Measurements from ENCODE around the gene WNT11.
A peak's percentile ranks its signal among the peaks of the same experiment; 100 is the strongest.

WNT11 gene

GRCh38 chr11:76153571-76153923 lies 52.8 kb downstream of the WNT11 start:
- no peak for DNase-seq (ENCODE audit: low read depth, low spot score)
- WGBS (ENCODE audit: insufficient coverage, insufficient read length) = no CpG with 5 or more reads among the region's 6 CpGs
- Histone ChIP-seq H3K36me3 (ENCODE audit: control insufficient read depth, insufficient read depth, low read length) (no peaks in the 10 kb centered on the region), H3K4me3 (ENCODE audit: low read length) (no peak overlapping the region), H3K4me1 (ENCODE audit: control insufficient read depth, insufficient read depth, low read length) (peaks cover 3% of the 10 kb centered on the region; the same call in 1 of the 2 replicates), H3K27ac (ENCODE audit: low read length) (no peak overlapping the region), H3K27me3 (ENCODE audit: control insufficient read depth, insufficient read depth, low read length) (no peaks in the 10 kb centered on the region), H3K9me3 (ENCODE audit: control insufficient read depth, insufficient read depth, low read length) (no peaks in the 10 kb centered on the region)

DNA sequence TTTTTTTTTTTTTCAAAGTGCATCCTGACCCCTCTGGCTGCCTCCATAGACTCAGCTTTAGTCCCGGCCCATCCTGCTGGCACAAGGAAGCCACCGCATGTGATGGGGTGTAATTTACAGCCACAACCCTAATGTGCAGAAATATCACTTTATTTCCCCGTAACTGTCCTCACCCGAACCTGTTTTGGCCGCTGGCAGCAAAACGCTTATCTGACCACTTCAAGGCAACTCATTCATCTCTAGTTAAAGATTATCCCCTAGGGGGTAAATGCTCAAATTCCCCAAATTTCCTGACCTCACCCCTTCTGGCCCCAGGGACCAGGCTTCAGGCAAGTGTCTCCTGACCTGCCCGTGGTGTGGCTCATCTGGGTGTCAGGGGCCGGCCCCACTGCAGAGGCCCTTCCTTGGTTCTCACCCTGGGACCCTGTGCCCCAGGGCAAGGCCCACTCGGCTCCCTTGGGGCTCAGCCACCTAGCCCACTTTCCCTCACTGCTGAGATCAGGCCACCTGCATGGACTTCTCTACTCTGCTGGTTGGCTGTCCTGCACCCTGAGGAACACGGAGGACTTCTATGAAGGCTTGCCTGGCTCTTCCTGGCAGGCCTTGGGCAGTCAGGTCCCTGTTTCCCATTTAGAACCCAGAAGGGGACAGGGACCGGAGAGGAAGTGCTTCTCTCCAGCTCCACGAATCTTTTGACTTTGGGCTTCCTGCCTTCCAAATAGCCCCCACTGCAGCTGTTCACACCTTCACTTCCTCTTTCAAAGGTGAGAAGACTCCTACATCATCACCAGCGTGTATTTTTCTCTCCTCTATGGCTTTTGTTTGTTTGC lies 53.3 kb downstream of the WNT11 start:
- H3K36me3 ChIP-seq (ENCODE audit: control insufficient read depth, insufficient read depth, low read length) = no peaks in the 10 kb centered on the region
- peaks cover 3% of the 10 kb centered on the region; the same call in 1 of the 2 replicates for H3K4me1 ChIP-seq (ENCODE audit: control insufficient read depth, insufficient read depth, low read length)
- no CpG with 5 or more reads among the region's 13 CpGs for WGBS (ENCODE audit: insufficient coverage, insufficient read length)
- H3K27ac ChIP-seq (ENCODE audit: low read length) = no peak overlapping the region
- no peaks in the 10 kb centered on the region for H3K27me3 ChIP-seq (ENCODE audit: control insufficient read depth, insufficient read depth, low read length)
- no peak overlapping the region for H3K4me3 ChIP-seq (ENCODE audit: low read length)
- no peak for DNase-seq (ENCODE audit: low read depth, low spot score)
- H3K9me3 ChIP-seq (ENCODE audit: control insufficient read depth, insufficient read depth, low read length) = no peaks in the 10 kb centered on the region

DNA sequence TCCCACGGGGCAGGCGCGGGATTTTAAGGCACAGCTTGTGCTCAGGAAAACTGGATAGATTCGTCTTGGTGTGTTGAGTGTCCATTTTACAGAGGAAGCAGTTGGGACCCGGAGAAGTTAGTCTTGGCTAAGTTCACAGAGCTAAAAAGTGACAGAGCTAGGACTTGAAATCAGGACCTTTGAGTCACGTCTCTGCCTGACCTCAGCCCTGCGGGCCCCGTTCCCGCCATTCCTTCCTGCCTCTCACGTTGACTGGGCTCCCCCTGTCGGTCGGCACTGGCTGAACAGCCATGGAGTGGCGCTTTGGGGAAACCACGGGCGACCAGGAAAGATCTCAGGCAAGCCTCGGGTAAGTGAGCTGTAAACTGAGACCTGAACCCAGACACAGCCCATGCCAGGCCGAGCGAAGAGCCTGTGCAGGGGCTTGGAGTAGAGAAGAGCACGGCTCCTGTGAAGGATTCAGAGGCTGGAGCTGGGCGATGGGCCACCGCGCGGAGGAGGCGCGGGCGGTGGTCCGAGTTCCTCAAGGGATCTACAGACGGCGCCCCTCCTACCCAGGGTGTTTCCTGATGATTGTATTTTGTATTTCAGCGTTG lies 54.1 kb downstream of the WNT11 start:
- Histone ChIP-seq H3K4me1 (ENCODE audit: control insufficient read depth, insufficient read depth, low read length) (peaks cover 3% of the 10 kb centered on the region; the same call in 1 of the 2 replicates), H3K9me3 (ENCODE audit: control insufficient read depth, insufficient read depth, low read length) (no peaks in the 10 kb centered on the region), H3K27ac (ENCODE audit: low read length) (no peak overlapping the region), H3K36me3 (ENCODE audit: control insufficient read depth, insufficient read depth, low read length) (no peaks in the 10 kb centered on the region), H3K27me3 (ENCODE audit: control insufficient read depth, insufficient read depth, low read length) (no peaks in the 10 kb centered on the region), H3K4me3 (ENCODE audit: low read length) (peak overlapping the region; percentile 35; the same call in 1 of the 2 replicates)
- no CpG with 5 or more reads among the region's 30 CpGs for WGBS (ENCODE audit: insufficient coverage, insufficient read length)
- DNase-seq (ENCODE audit: low read depth, low spot score) = peak; percentile 82

- Histone ChIP-seq H3K27ac (ENCODE audit: low read length) (no peak overlapping the region), H3K36me3 (ENCODE audit: control insufficient read depth, insufficient read depth, low read length) (no peaks in the 10 kb centered on the region), H3K9me3 (ENCODE audit: control insufficient read depth, insufficient read depth, low read length) (no peaks in the 10 kb centered on the region), H3K27me3 (ENCODE audit: control insufficient read depth, insufficient read depth, low read length) (no peaks in the 10 kb centered on the region), H3K4me3 (ENCODE audit: low read length) (no peak overlapping the region), H3K4me1 (ENCODE audit: control insufficient read depth, insufficient read depth, low read length) (peaks cover 3% of the 10 kb centered on the region; the same call in 1 of the 2 replicates)
- WGBS (ENCODE audit: insufficient coverage, insufficient read length) = no CpG with 5 or more reads among the region's 5 CpGs
- DNase-seq (ENCODE audit: low read depth, low spot score) = no peak
Measured at GRCh38 chr11:76151556-76152085, 54.7 kb downstream of the WNT11 start.

DNA sequence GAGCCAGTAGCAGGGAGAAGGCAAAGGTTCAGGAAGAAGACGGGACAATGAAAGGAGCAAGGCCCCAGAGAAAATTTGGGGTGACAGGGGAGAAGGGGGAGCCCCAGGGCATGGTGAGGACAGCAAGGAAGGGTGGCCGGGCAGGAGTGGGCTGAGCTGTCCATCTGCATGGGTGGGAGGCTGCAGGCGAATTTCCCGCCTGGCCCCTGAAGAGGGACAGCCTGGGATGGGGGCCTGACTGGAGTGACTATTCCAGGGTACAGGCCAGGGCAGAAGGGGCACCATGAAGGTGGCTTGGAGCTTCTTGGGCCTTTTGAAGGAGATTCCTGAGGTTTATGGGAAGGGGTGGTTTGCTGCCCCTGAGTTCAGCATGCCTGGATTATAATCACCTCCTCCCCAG lies 56.2 kb downstream of the WNT11 start:
- Histone ChIP-seq H3K9me3 (ENCODE audit: control insufficient read depth, insufficient read depth, low read length) (no peaks in the 10 kb centered on the region), H3K27ac (ENCODE audit: low read length) (no peak overlapping the region), H3K36me3 (ENCODE audit: control insufficient read depth, insufficient read depth, low read length) (no peaks in the 10 kb centered on the region), H3K4me1 (ENCODE audit: control insufficient read depth, insufficient read depth, low read length) (peaks cover 3% of the 10 kb centered on the region; the same call in 1 of the 2 replicates), H3K27me3 (ENCODE audit: control insufficient read depth, insufficient read depth, low read length) (no peaks in the 10 kb centered on the region), H3K4me3 (ENCODE audit: low read length) (no peak overlapping the region)
- DNase-seq (ENCODE audit: low read depth, low spot score) = no peak
- no CpG with 5 or more reads among the region's 4 CpGs for WGBS (ENCODE audit: insufficient coverage, insufficient read length)

GRCh38 chr11:76149713-76150112 lies 56.6 kb downstream of the WNT11 start:
- Histone ChIP-seq H3K9me3 (ENCODE audit: control insufficient read depth, insufficient read depth, low read length) (no peaks in the 10 kb centered on the region), H3K4me1 (ENCODE audit: control insufficient read depth, insufficient read depth, low read length) (peaks cover 3% of the 10 kb centered on the region; the same call in 1 of the 2 replicates), H3K4me3 (ENCODE audit: low read length) (no peak overlapping the region), H3K36me3 (ENCODE audit: control insufficient read depth, insufficient read depth, low read length) (no peaks in the 10 kb centered on the region), H3K27me3 (ENCODE audit: control insufficient read depth, insufficient read depth, low read length) (no peaks in the 10 kb centered on the region), H3K27ac (ENCODE audit: low read length) (no peak overlapping the region)
- no peak for DNase-seq (ENCODE audit: low read depth, low spot score)
- no CpG with 5 or more reads among the region's 6 CpGs for WGBS (ENCODE audit: insufficient coverage, insufficient read length)

- no CpG with 5 or more reads among the region's 17 CpGs for WGBS (ENCODE audit: insufficient coverage, insufficient read length)
- H3K27ac ChIP-seq (ENCODE audit: low read length) = no peak overlapping the region
Measured at GRCh38 chr11:76148941-76149613, 57.2 kb downstream of the WNT11 start.

GRCh38 chr11:76148231-76148630 lies 58.1 kb downstream of the WNT11 start:
- no peak overlapping the region for H3K27ac ChIP-seq (ENCODE audit: low read length)
- DNase-seq (ENCODE audit: low read depth, low spot score) = no peak
- no peak overlapping the region for H3K4me3 ChIP-seq (ENCODE audit: low read length)
- no peaks in the 10 kb centered on the region for H3K9me3 ChIP-seq (ENCODE audit: control insufficient read depth, insufficient read depth, low read length)
- WGBS (ENCODE audit: insufficient coverage, insufficient read length) = no CpG with 5 or more reads among the region's 6 CpGs
- no peaks in the 10 kb centered on the region for H3K36me3 ChIP-seq (ENCODE audit: control insufficient read depth, insufficient read depth, low read length)
- peaks cover 3% of the 10 kb centered on the region; the same call in 1 of the 2 replicates for H3K4me1 ChIP-seq (ENCODE audit: control insufficient read depth, insufficient read depth, low read length)
- H3K27me3 ChIP-seq (ENCODE audit: control insufficient read depth, insufficient read depth, low read length) = no peaks in the 10 kb centered on the region

More at GRCh38 chr11:76148941-76149613, 57.2 kb downstream of the WNT11 start:
- Histone ChIP-seq H3K4me1 (ENCODE audit: control insufficient read depth, insufficient read depth, low read length) (peaks cover 3% of the 10 kb centered on the region; the same call in 1 of the 2 replicates), H3K36me3 (ENCODE audit: control insufficient read depth, insufficient read depth, low read length) (no peaks in the 10 kb centered on the region), H3K9me3 (ENCODE audit: control insufficient read depth, insufficient read depth, low read length) (no peaks in the 10 kb centered on the region), H3K27me3 (ENCODE audit: control insufficient read depth, insufficient read depth, low read length) (no peaks in the 10 kb centered on the region), H3K4me3 (ENCODE audit: low read length) (no peak overlapping the region)
- no peak for DNase-seq (ENCODE audit: low read depth, low spot score)

- Histone ChIP-seq H3K4me1 (ENCODE audit: control insufficient read depth, insufficient read depth, low read length) (no peaks in the 10 kb centered on the region), H3K4me3 (ENCODE audit: low read length) (no peak overlapping the region), H3K27me3 (ENCODE audit: control insufficient read depth, insufficient read depth, low read length) (no peaks in the 10 kb centered on the region), H3K36me3 (ENCODE audit: control insufficient read depth, insufficient read depth, low read length) (no peaks in the 10 kb centered on the region), H3K9me3 (ENCODE audit: control insufficient read depth, insufficient read depth, low read length) (no peaks in the 10 kb centered on the region), H3K27ac (ENCODE audit: low read length) (no peak overlapping the region)
- WGBS (ENCODE audit: insufficient coverage, insufficient read length) = no CpG with 5 or more reads among the region's 14 CpGs
- no peak for DNase-seq (ENCODE audit: low read depth, low spot score)
Measured at GRCh38 chr11:76147106-76147740, 59.1 kb downstream of the WNT11 start.

DNA sequence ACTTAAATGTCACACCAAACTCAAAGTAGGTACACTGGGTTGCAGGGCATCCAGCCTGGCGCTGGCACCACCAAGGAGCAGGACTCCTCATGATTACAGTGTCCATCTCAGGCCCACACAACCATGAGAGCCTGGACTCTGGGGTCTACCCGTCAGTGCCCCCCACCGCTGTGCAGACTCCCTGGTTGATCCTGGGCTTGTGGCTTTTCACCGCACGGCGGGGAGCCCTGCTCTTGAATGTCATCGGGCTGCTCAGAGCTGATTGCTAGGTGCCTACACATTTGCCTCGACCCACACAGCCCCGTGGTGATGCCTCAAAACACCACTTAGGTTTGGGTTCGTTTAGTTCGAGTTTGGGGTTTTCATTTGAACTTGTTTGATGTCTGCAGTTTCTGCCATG lies 63.0 kb downstream of the WNT11 start:
- no CpG with 5 or more reads among the region's 11 CpGs for WGBS (ENCODE audit: insufficient coverage, insufficient read length)
- H3K27ac ChIP-seq (ENCODE audit: low read length) = no peak overlapping the region
- H3K4me1 ChIP-seq (ENCODE audit: control insufficient read depth, insufficient read depth, low read length) = no peaks in the 10 kb centered on the region
- no peak for DNase-seq (ENCODE audit: low read depth, low spot score)
- no peak overlapping the region for H3K4me3 ChIP-seq (ENCODE audit: low read length)
- H3K9me3 ChIP-seq (ENCODE audit: control insufficient read depth, insufficient read depth, low read length) = no peaks in the 10 kb centered on the region
- no peaks in the 10 kb centered on the region for H3K27me3 ChIP-seq (ENCODE audit: control insufficient read depth, insufficient read depth, low read length)
- 0 out of 2 replicates have a peak, but pooled peaks cover 2% of the 10 kb centered on the region for H3K36me3 ChIP-seq (ENCODE audit: control insufficient read depth, insufficient read depth, low read length)

Data from iPS DF 6.9 (cell line).